ENCODE data around the gene SPANXN1.
"Not testable (repeated sequence)": the region's sequence is repeated elsewhere in the genome, so short reads cannot be mapped to it uniquely, and the experiment has no call there.

The SPANXN1 gene, protein sequence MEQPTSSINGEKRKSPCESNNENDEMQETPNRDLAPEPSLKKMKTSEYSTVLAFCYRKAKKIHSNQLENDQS

DNA sequence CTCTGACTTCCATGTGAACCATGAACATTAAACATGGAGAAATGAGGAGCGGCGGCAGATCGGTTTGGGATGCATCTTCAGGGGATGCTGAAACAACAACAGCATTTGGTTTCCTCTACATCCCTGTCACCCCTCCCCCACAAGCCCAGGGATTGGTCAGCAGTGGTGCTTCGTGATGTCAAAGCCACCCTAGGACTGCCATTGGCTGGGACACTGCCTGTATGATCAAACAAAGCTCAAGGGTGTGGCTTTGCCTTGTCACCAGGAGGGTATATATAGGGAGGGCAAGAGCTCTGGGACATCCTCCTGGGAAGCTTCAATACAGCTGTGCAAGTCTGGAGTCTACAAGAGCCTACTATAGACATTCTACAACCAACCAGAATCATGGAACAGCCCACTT lies at the start of gene SPANXN1:
TSS of gene SPANXN1 (plus strand) at position 301 of the 400 bp plus-strand sequence. CDS start at position 385, 84 bp downstream.
- not testable (repeated sequence) for DNase-seq (ENCODE audit: low read depth in 3 of 3)

DNA sequence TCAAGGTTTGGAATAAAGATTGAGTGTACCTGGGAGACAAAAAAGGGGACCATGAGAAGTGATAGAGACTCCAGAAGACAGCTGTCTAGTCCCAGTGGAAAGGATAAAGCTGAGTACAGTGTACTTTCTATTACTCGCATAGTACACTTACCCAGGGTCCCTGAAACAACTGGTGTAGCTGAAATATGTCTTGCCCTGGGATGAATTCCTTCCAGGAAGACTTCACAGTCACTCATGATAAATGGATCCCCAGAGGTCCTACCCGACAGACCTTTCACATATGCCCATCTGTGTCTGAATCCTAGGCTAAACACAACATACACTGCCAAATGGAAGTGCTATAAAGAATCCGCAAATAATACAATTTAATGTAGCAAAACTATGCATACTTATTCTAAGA lies 48.2 kb upstream of the SPANXN1 start:
- DNase-seq (ENCODE audit: low read depth in 3 of 3) = no peak

- DNase-seq (ENCODE audit: low read depth in 3 of 3) = no peak
Measured at GRCh38 chrX:145213504-145213903, 33.8 kb upstream of the SPANXN1 start.

DNA sequence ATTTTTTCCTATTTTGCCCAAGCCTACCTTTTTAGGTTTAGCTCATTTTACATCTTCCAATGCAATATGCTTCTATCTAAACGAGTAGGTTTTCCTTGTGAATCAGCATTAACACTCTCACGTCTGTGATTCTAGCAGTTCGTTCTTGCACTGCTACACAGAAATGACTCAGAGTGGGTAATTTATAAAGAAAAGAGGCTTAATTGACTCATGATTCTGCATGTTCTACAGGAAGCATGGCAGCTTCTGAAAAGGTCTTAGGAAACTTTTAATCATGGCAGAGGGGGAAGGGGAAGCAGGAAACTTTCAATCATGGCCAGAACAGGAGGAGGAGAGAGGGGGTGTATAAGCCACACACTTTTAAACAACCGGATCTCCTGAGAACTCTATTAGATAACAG lies 44.9 kb downstream of the SPANXN1 start:
- DNase-seq (ENCODE audit: low read depth in 3 of 3) = no peak

All from stimulated activated CD4-positive, alpha-beta T cell treated with anti-CD3 and anti-CD28 coated beads, TNF-alpha, amount 100 ng/mL, for 24 hours (primary cell).